SK-N-SH (cell line): ENCODE data around the gene FAM107B.

ENCODE experiments used
- CTCF ChIP-seq: fragments of 200-600 bp; sonication (generic); IDR thresholded peaks from 2 replicates; pipeline ENCODE4 v1.6.1; 2017; ENCODE audit warnings: antibody characterized with exemption, mild to moderate bottlenecking, moderate library complexity
- ELF1 ChIP-seq: IDR thresholded peaks from 2 replicates; pipeline ENCODE4 v1.4.0; 2012
- FOXJ3 ChIP-seq: sonication (generic); formaldehyde crosslinking; IDR thresholded peaks from 2 replicates; pipeline ENCODE4 v1.5.1; 2020; ENCODE audit warnings: mild to moderate bottlenecking, missing genetic modification reagents
- IRF3 ChIP-seq: fragments of 150-350 bp; IDR thresholded peaks from 2 replicates; pipeline ENCODE4 v1.6.1; 2016; ENCODE audit warnings: mild to moderate bottlenecking, low read depth, low read length
- POLR2AphosphoS5 ChIP-seq: IDR thresholded peaks from 2 replicates; pipeline ENCODE4 v1.6.1; 2012; ENCODE audit warnings: low read depth, low read length
- RAD21 ChIP-seq: IDR thresholded peaks from 2 replicates; pipeline ENCODE4 v1.6.1; 2012; ENCODE audit warnings: mild to moderate bottlenecking, low read length
- REST ChIP-seq: IDR thresholded peaks from 2 replicates; pipeline ENCODE4 v1.6.1; 2012; ENCODE audit warnings: mild to moderate bottlenecking, low read depth, low read length, moderate library complexity
- SIN3A ChIP-seq: IDR thresholded peaks from 2 replicates; pipeline ENCODE4 v1.6.1; 2012; ENCODE audit warnings: low read depth, mild to moderate bottlenecking, low read length, moderate library complexity, borderline replicate concordance

GRCh38 chr10:14617852-14618251 lies 156.8 kb downstream of the FAM107B start:
- TF ChIP-seq CTCF (no peak), ELF1 (no peak), SIN3A (no peak), RAD21 (no peak), IRF3 (no peak), POLR2AphosphoS5 (no peak), FOXJ3 (CRISPR knock-in tag) (no peak), REST (no peak)
